Subcutaneous abdominal adipose tissue (tissue), 5 donors: Measurements from ENCODE around the gene TXLNB.

ENCODE experiments used
- H3K27ac ChIP-seq: one replicate; pipeline ENCODE4 v1.7.0; 2013; ENCODE audit warnings: low read depth, mild to moderate bottlenecking, inconsistent platforms, low read length, moderate library complexity
- H3K27me3 ChIP-seq, 5 donors: one replicate each; pipeline ENCODE4 v1.7.0; 2013; ENCODE audit warnings: low read length in 5 of 5, inconsistent platforms in 1 of 5; ENCODE audit not compliant: control insufficient read depth in 5 of 5, insufficient read depth in 4 of 5
- H3K36me3 ChIP-seq, 5 donors: one replicate each; pipeline ENCODE4 v1.7.0; 2013; ENCODE audit warnings: low read length in 5 of 5; ENCODE audit not compliant: control insufficient read depth in 5 of 5, insufficient read depth in 5 of 5
- H3K4me1 ChIP-seq, 5 donors: one replicate each; pipeline ENCODE4 v1.7.0; 2013; ENCODE audit warnings: low read length in 5 of 5, mild to moderate bottlenecking in 3 of 5, moderate library complexity in 1 of 5; ENCODE audit not compliant: control insufficient read depth in 5 of 5, insufficient read depth in 5 of 5
- H3K4me3 ChIP-seq, 5 donors: one replicate each; pipeline ENCODE4 v1.7.0; 2013; ENCODE audit warnings: low read length in 5 of 5, low read depth in 1 of 5
- H3K9ac ChIP-seq, 5 donors: one replicate each; pipeline ENCODE4 v1.7.0; 2013; ENCODE audit warnings: low read length in 5 of 5, mild to moderate bottlenecking in 4 of 5, moderate library complexity in 3 of 5
- H3K9me3 ChIP-seq, 5 donors: one replicate each; pipeline ENCODE4 v1.7.0; 2013; ENCODE audit warnings: low read length in 5 of 5; ENCODE audit not compliant: control insufficient read depth in 5 of 5
- donor health status: healthy.
- donor health status: healthy.
- donor health status: healthy.
- donor health status: healthy.
- donor health status: healthy.

The TXLNB gene

GRCh38 chr6:139313229-139313628 is 21.4 kb upstream of the TXLNB start:
- Histone ChIP-seq H3K4me3 (no peak overlapping the region), H3K27me3 (no peaks in the 10 kb centered on the region), H3K4me1 (peaks cover 0 to 9% (median 0%) of the 10 kb centered on the region in 5 donors), H3K9me3 (no peaks in the 10 kb centered on the region), H3K9ac (no peak overlapping the region), H3K27ac (no peak overlapping the region), H3K36me3 (no peaks in the 10 kb centered on the region)

- Histone ChIP-seq H3K27ac (no peak overlapping the region), H3K9ac (no peak overlapping the region), H3K27me3 (no peaks in the 10 kb centered on the region), H3K4me3 (no peak overlapping the region), H3K36me3 (no peaks in the 10 kb centered on the region), H3K4me1 (peaks cover 0 to 9% (median 0%) of the 10 kb centered on the region in 5 donors), H3K9me3 (no peaks in the 10 kb centered on the region)
Observed at GRCh38 chr6:139311831-139312230, 20.0 kb upstream of the TXLNB start.

GRCh38 chr6:139308936-139309603 is 17.3 kb upstream of the TXLNB start:
- H3K27ac ChIP-seq: no peak overlapping the region
- no peaks in the 10 kb centered on the region for H3K27me3 ChIP-seq

GRCh38 chr6:139308286-139308916 is 16.6 kb upstream of the TXLNB start:
- Histone ChIP-seq H3K9me3 (no peaks in the 10 kb centered on the region), H3K4me1 (peaks cover 0 to 9% (median 0%) of the 10 kb centered on the region in 5 donors), H3K27me3 (no peaks in the 10 kb centered on the region), H3K27ac (no peak overlapping the region), H3K36me3 (no peaks in the 10 kb centered on the region), H3K9ac (no peak overlapping the region), H3K4me3 (no peak overlapping the region)

More at GRCh38 chr6:139308936-139309603, 17.3 kb upstream of the TXLNB start:
- Histone ChIP-seq H3K9me3 (no peaks in the 10 kb centered on the region), H3K4me3 (no peak overlapping the region), H3K4me1 (peaks cover 0 to 9% (median 0%) of the 10 kb centered on the region in 5 donors), H3K9ac (no peak overlapping the region), H3K36me3 (no peaks in the 10 kb centered on the region)

- no peaks in the 10 kb centered on the region for H3K36me3 ChIP-seq
- H3K4me3 ChIP-seq: no peak overlapping the region
- peaks cover 0 to 9% (median 0%) of the 10 kb centered on the region in 5 donors for H3K4me1 ChIP-seq
- H3K9me3 ChIP-seq: no peaks in the 10 kb centered on the region
- H3K27me3 ChIP-seq: no peaks in the 10 kb centered on the region
- no peak overlapping the region for H3K9ac ChIP-seq
- no peak overlapping the region for H3K27ac ChIP-seq
Observed at GRCh38 chr6:139306291-139306981, 14.6 kb upstream of the TXLNB start.

GRCh38 chr6:139303185-139303584 is 11.4 kb upstream of the TXLNB start:
- Histone ChIP-seq H3K4me1 (no peaks in the 10 kb centered on the region), H3K27me3 (no peaks in the 10 kb centered on the region), H3K36me3 (no peaks in the 10 kb centered on the region), H3K9me3 (no peaks in the 10 kb centered on the region), H3K9ac (no peak overlapping the region), H3K27ac (no peak overlapping the region), H3K4me3 (no peak overlapping the region)

- Histone ChIP-seq H3K4me3 (no peak overlapping the region), H3K27ac (no peak overlapping the region), H3K9ac (no peak overlapping the region)
Observed at GRCh38 chr6:139297921-139298320, 6.1 kb upstream of the TXLNB start.

GRCh38 chr6:139296927-139297326 is 5.1 kb upstream of the TXLNB start:
- Histone ChIP-seq H3K4me3 (peak overlapping the region in 1 of 5 donors; percentile 2), H3K27ac (no peak overlapping the region), H3K9ac (no peak overlapping the region), H3K27me3 (no peaks in the 10 kb centered on the region), H3K4me1 (peaks cover 0 to 15% (median 2%) of the 10 kb centered on the region in 5 donors), H3K9me3 (peaks cover 0 to 2% (median 0%) of the 10 kb centered on the region in 5 donors), H3K36me3 (no peaks in the 10 kb centered on the region)

More at GRCh38 chr6:139297921-139298320, 6.1 kb upstream of the TXLNB start:
- Histone ChIP-seq H3K9me3 (peaks cover 0 to 2% (median 0%) of the 10 kb centered on the region in 5 donors), H3K27me3 (no peaks in the 10 kb centered on the region), H3K4me1 (peaks cover 0 to 6% (median 0%) of the 10 kb centered on the region in 5 donors), H3K36me3 (no peaks in the 10 kb centered on the region)

GRCh38 chr6:139295901-139296300 is 4.1 kb upstream of the TXLNB start:
- H3K4me1 ChIP-seq: peaks cover 2 to 24% (median 6%) of the 10 kb centered on the region in 5 donors
- H3K9me3 ChIP-seq: peaks cover 0 to 2% (median 0%) of the 10 kb centered on the region in 5 donors
- no peaks in the 10 kb centered on the region for H3K27me3 ChIP-seq
- no peak overlapping the region for H3K9ac ChIP-seq
- no peaks in the 10 kb centered on the region for H3K36me3 ChIP-seq
- H3K27ac ChIP-seq: no peak overlapping the region
- no peak overlapping the region for H3K4me3 ChIP-seq

GRCh38 chr6:139294090-139294489 is 2.3 kb upstream of the TXLNB start:
- H3K4me3 ChIP-seq: no peak overlapping the region
- H3K9ac ChIP-seq: no peak overlapping the region
- no peaks in the 10 kb centered on the region for H3K27me3 ChIP-seq
- no peak overlapping the region for H3K27ac ChIP-seq
- peaks cover 0 to 2% (median 0%) of the 10 kb centered on the region in 5 donors for H3K9me3 ChIP-seq
- no peaks in the 10 kb centered on the region for H3K36me3 ChIP-seq
- peaks cover 2 to 30% (median 6%) of the 10 kb centered on the region in 5 donors for H3K4me1 ChIP-seq
